HTERT RPE-1 (cell line): Measurements from ENCODE around the gene RRAD.
"Not testable (repeated sequence)": the region's sequence is repeated elsewhere in the genome, so short reads cannot be mapped to it uniquely, and the experiment has no call there.

Experiments used
- in situ Hi-C: fragments of 300-500 bp; cut with MboI; formaldehyde crosslinking; loops from 4 replicates; pipeline ENCODE4 v1.14.3; 2020; ENCODE audit warnings: low sequenced_read_pairs

RRAD gene

GRCh38 chr16:66952430-66953110 is 27.2 kb upstream of the RRAD start:
- in situ Hi-C loops = no loop called here

GRCh38 chr16:66950971-66951790 is 25.8 kb upstream of the RRAD start:
- in situ Hi-C loops = no loop called here

- in situ Hi-C loops = no loop called here
Observed at GRCh38 chr16:66950437-66950836, 25.1 kb upstream of the RRAD start.

GRCh38 chr16:66949472-66949871 is 24.1 kb upstream of the RRAD start:
- in situ Hi-C loops = no loop called here

GRCh38 chr16:66948837-66949225 is 23.5 kb upstream of the RRAD start:
- in situ Hi-C loops = no loop called here

GRCh38 chr16:66948134-66948836 is 22.9 kb upstream of the RRAD start:
- in situ Hi-C loops = no loop called here

GRCh38 chr16:66947302-66948065 is 22.1 kb upstream of the RRAD start:
- in situ Hi-C loops = no loop called here

GRCh38 chr16:66946974-66947301 is 21.6 kb upstream of the RRAD start:
- in situ Hi-C loops = no loop called here

- in situ Hi-C loops = no loop called here
Observed at GRCh38 chr16:66946541-66946940, 21.2 kb upstream of the RRAD start.

- in situ Hi-C loops = no loop called here
Observed at GRCh38 chr16:66945939-66946338, 20.6 kb upstream of the RRAD start.

- in situ Hi-C loops = not testable (repeated sequence)
Observed at GRCh38 chr16:66944971-66945370, 19.6 kb upstream of the RRAD start.

GRCh38 chr16:66944054-66944441 is 18.7 kb upstream of the RRAD start:
- in situ Hi-C loops = no loop called here

- in situ Hi-C loops = no loop called here
Observed at GRCh38 chr16:66943426-66944053, 18.2 kb upstream of the RRAD start.

GRCh38 chr16:66942981-66943380 is 17.6 kb upstream of the RRAD start:
- in situ Hi-C loops = no loop called here

GRCh38 chr16:66940236-66940635 is 14.9 kb upstream of the RRAD start:
- in situ Hi-C loops = no loop called here

- in situ Hi-C loops = no loop called here
Observed at GRCh38 chr16:66939366-66939765, 14.0 kb upstream of the RRAD start.

GRCh38 chr16:66937725-66938337 is 12.5 kb upstream of the RRAD start:
- in situ Hi-C loops = no loop called here

- in situ Hi-C loops = no loop called here
Observed at GRCh38 chr16:66936889-66937554, 11.7 kb upstream of the RRAD start.

GRCh38 chr16:66936462-66936861 is 11.1 kb upstream of the RRAD start:
- in situ Hi-C loops = no loop called here
